PC-9 (cell line): ENCODE measurements around the gene AIP. TPM values are rescaled to one million over a fixed set of nuclear protein-coding genes. Genes with fewer than 3 reads are reported as not detected.

Source experiments
- BruUV-seq: library from RNA; stranded (reverse); fragments of 400-500 nt; replicated peaks from 2 replicates; lab custom pipeline; 2021; lab: Mats Ljungman, UMichigan
- CTCF ChIA-PET: fragments of 300-600 bp; sonication (Branson Sonifier 250); formaldehyde crosslinking; loops from one replicate; lab custom pipeline; 2022; ENCODE audit warnings: antibody characterized with exemption; lab: Charles Lee
- POLR2A ChIA-PET: fragments of 300-600 bp; sonication (Branson Sonifier 250); formaldehyde crosslinking; loops from one replicate; lab custom pipeline; 2022; ENCODE audit warnings: antibody characterized with exemption; ENCODE audit not compliant: unreplicated experiment; lab: Charles Lee
- DNase-seq, 2 experiments: peaks; one replicate each; pipeline versions ENCODE4 v3.0.0 to v3.0.0-alpha.2; 2015 to 2022; ENCODE audit warnings: mixed read lengths in 1 of 2
- H2AFZ ChIP-seq: fragments of 200-600 bp; sonication (generic); 2 replicates; pipeline ENCODE4 v1.8.1; 2017; ENCODE audit warnings: antibody characterized with exemption
- H3F3A ChIP-seq: fragments of 200-600 bp; sonication (generic); 2 replicates; pipeline ENCODE4 v1.8.1; 2017; ENCODE audit warnings: antibody characterized with exemption, mild to moderate bottlenecking, low read depth; ENCODE audit not compliant: insufficient read depth
- H3K27ac ChIP-seq: fragments of 200-600 bp; sonication (generic); 2 replicates; pipeline ENCODE4 v1.6.1; 2016; ENCODE audit warnings: mixed run types
- H3K27me3 ChIP-seq: fragments of 200-600 bp; sonication (generic); 2 replicates; pipeline ENCODE4 v1.6.1; 2016; ENCODE audit warnings: low read depth, mixed run types; ENCODE audit not compliant: insufficient read depth
- H3K36me3 ChIP-seq: fragments of 200-600 bp; sonication (generic); 2 replicates; pipeline ENCODE4 v1.6.1; 2016; ENCODE audit warnings: low read depth, mixed run types
- H3K4me1 ChIP-seq: fragments of 200-600 bp; sonication (generic); replicated peaks from 2 replicates; pipeline ENCODE4 v1.6.1; 2016; ENCODE audit warnings: mixed run types; ENCODE audit not compliant: insufficient read depth
- H3K4me2 ChIP-seq: fragments of 200-600 bp; sonication (generic); 2 replicates; pipeline ENCODE4 v1.6.1; 2017; ENCODE audit warnings: mixed run types
- H3K4me3 ChIP-seq: fragments of 200-600 bp; sonication (generic); 2 replicates; pipeline ENCODE4 v1.6.1; 2016; ENCODE audit warnings: mixed run types
- H3K79me2 ChIP-seq: fragments of 200-600 bp; sonication (generic); 2 replicates; pipeline ENCODE4 v1.6.1; 2017; ENCODE audit warnings: low read depth, mixed run types
- H3K9me2 ChIP-seq: fragments of 200-600 bp; sonication (generic); 2 replicates; pipeline ENCODE4 v1.8.1; 2017; ENCODE audit warnings: mild to moderate bottlenecking; ENCODE audit not compliant: insufficient read depth
- H3K9me3 ChIP-seq: fragments of 200-600 bp; sonication (generic); 2 replicates; pipeline ENCODE4 v1.8.1; 2016; ENCODE audit warnings: low read depth; ENCODE audit not compliant: insufficient read depth
- H4K20me1 ChIP-seq: fragments of 200-600 bp; sonication (generic); 2 replicates; pipeline ENCODE4 v1.8.1; 2017; ENCODE audit not compliant: insufficient read depth
- CTCF ChIP-seq: fragments of 200-600 bp; sonication (generic); conservative IDR thresholded peaks from 2 replicates; pipeline ENCODE4 v1.6.1; 2017; ENCODE audit warnings: mixed run types, antibody characterized with exemption, mild to moderate bottlenecking, moderate library complexity
- EZH2 ChIP-seq: fragments of 200-600 bp; sonication (generic); IDR thresholded peaks from 2 replicates; pipeline ENCODE4 v1.8.0; 2017; ENCODE audit warnings: antibody characterized with exemption, low read depth
- intact Hi-C: fragments of 100-400 bp; cut with micrococcal nuclease; formaldehyde crosslinking; loops from one replicate; pipeline ENCODE4 v1.10.0; 2022; ENCODE audit not compliant: unreplicated experiment
- total RNA-seq: library from RNA; stranded (reverse); gene quantifications from 2 replicates; pipeline ENCODE4 v1.2.3, GENCODE V29; 2021

The AIP gene
- total RNA-seq, 1 experiment from 2014 or later, result 95.3 TPM

- no peaks in the 10 kb centered on the region; the same call in none of the 2 replicates for H3K36me3 ChIP-seq
- 0 out of 2 replicates have a peak, but pooled peaks cover 6% of the 10 kb centered on the region for H4K20me1 ChIP-seq
- CTCF ChIA-PET, result interaction anchor here (0.6 kb wide), 1 partner anchor 17 kb away, joined by 3 read pairs; no protein-coding TSS in a partner anchor
- no TSS peak for BruUV-seq
- H2AFZ ChIP-seq, result no peak overlapping the region
- H3K27ac ChIP-seq, result peak overlapping the region; percentile 35; the same call in 1 of the 2 replicates
- no peak for DNase-seq
- H3K4me1 ChIP-seq, result peaks cover 13% of the 10 kb centered on the region
- intact Hi-C loops, result loop anchor here (1.0 to 5.0 kb wide), 3 partner anchors 22 to 65 kb away; partner anchors contain the start of genes CDK2AP2, PITPNM1 and TMEM134
- H3F3A ChIP-seq, result peaks cover 37% of the 10 kb centered on the region
- peaks cover 20% of the 10 kb centered on the region for H3K79me2 ChIP-seq
- no peaks in the 10 kb centered on the region for H3K9me2 ChIP-seq
- H3K4me3 ChIP-seq, result peak overlapping the region; percentile 70
- peak overlapping the region; percentile 87 for H3K4me2 ChIP-seq
- no peaks in the 10 kb centered on the region for H3K9me3 ChIP-seq
- TF ChIP-seq EZH2, result no peak
- TF ChIP-seq CTCF, result no peak
- POLR2A ChIA-PET, result interaction anchor here (0.6 to 0.7 kb wide), 3 partner anchors 297 to 381 kb away, joined by 4 to 11 read pairs (median 9); no protein-coding TSS in a partner anchor
- no peaks in the 10 kb centered on the region for H3K27me3 ChIP-seq
Measured at GRCh38 chr11:67442504-67443404, 40.1 kb upstream of the AIP start.

GRCh38 chr11:67445515-67445914, 37.3 kb upstream of the AIP start:
- ChIA-PET POLR2A (no interaction called here), CTCF (no interaction called here)
- Histone ChIP-seq H3K36me3 (no peaks in the 10 kb centered on the region; the same call in 1 of the 2 replicates), H3K4me1 (peaks cover 13% of the 10 kb centered on the region), H4K20me1 (no peaks in the 10 kb centered on the region), H2AFZ (no peak overlapping the region), H3K27ac (no peak overlapping the region), H3K9me3 (no peaks in the 10 kb centered on the region), H3K9me2 (no peaks in the 10 kb centered on the region), H3K27me3 (no peaks in the 10 kb centered on the region), H3K79me2 (peaks cover 20% of the 10 kb centered on the region), H3F3A (peaks cover 22% of the 10 kb centered on the region; the same call in 1 of the 2 replicates), H3K4me2 (no peak overlapping the region), H3K4me3 (no peak overlapping the region)
- TF ChIP-seq CTCF (no peak), EZH2 (no peak)
- intact Hi-C loops, result no loop called here
- no peak for DNase-seq
- BruUV-seq, result no TSS peak

- Histone ChIP-seq H3K4me2 (no peak overlapping the region), H2AFZ (no peak overlapping the region), H3K4me1 (peaks cover 6% of the 10 kb centered on the region; the same call in 1 of the 2 replicates), H3K9me2 (no peaks in the 10 kb centered on the region), H3K9me3 (no peaks in the 10 kb centered on the region), H3K27ac (no peak overlapping the region), H3K36me3 (no peaks in the 10 kb centered on the region), H3F3A (peaks cover 21% of the 10 kb centered on the region; the same call in 1 of the 2 replicates), H3K79me2 (peaks cover 10% of the 10 kb centered on the region; the same call in 1 of the 2 replicates), H3K27me3 (no peaks in the 10 kb centered on the region), H3K4me3 (no peak overlapping the region), H4K20me1 (no peaks in the 10 kb centered on the region)
- no TSS peak for BruUV-seq
- ChIA-PET POLR2A (interaction anchor here (0.7 kb wide), 1 partner anchor 34 kb away, joined by 4 read pairs; the partner anchor contains the start of gene AIP), CTCF (no interaction called here)
- TF ChIP-seq CTCF (no peak), EZH2 (no peak)
- intact Hi-C loops, result no loop called here
- no peak for DNase-seq
Measured at GRCh38 chr11:67448220-67448609, 34.6 kb upstream of the AIP start.
